GM18867 (cell line): ENCODE results near the gene CBLB.

Experiments
- ATAC-seq: cut with Tn5 transposase; IDR thresholded peaks from one replicate; pipeline ENCODE4 v1.9.1; 2021; ENCODE audit warnings: mild to moderate bottlenecking, moderate library complexity; ENCODE audit not compliant: unreplicated experiment

Gene CBLB

GRCh38 chr3:105791919-105792786, 76.7 kb downstream of the CBLB start:
- no peak for ATAC-seq

- no peak for ATAC-seq
These were observed 77.7 kb downstream of the CBLB start for GRCh38 chr3:105791131-105791530.

- ATAC-seq = no peak
These were observed 78.3 kb downstream of the CBLB start for GRCh38 chr3:105790534-105790933.

GRCh38 chr3:105788593-105788992, 80.2 kb downstream of the CBLB start:
- no peak for ATAC-seq

- no peak for ATAC-seq
These were observed 81.4 kb downstream of the CBLB start for GRCh38 chr3:105787453-105787852.

- no peak for ATAC-seq
These were observed 81.8 kb downstream of the CBLB start for GRCh38 chr3:105786990-105787389.

GRCh38 chr3:105786241-105786640, 82.6 kb downstream of the CBLB start:
- ATAC-seq = no peak

GRCh38 chr3:105785803-105786202, 83.0 kb downstream of the CBLB start:
- no peak for ATAC-seq

GRCh38 chr3:105783631-105784030, 85.2 kb downstream of the CBLB start:
- ATAC-seq = no peak

GRCh38 chr3:105781871-105782270, 86.9 kb downstream of the CBLB start:
- no peak for ATAC-seq

- ATAC-seq = no peak
These were observed 88.7 kb downstream of the CBLB start for GRCh38 chr3:105780107-105780506.

- ATAC-seq = no peak
These were observed 93.4 kb downstream of the CBLB start for GRCh38 chr3:105775368-105775767.

- ATAC-seq = no peak
These were observed 94.2 kb downstream of the CBLB start for GRCh38 chr3:105774444-105775180.

- ATAC-seq = no peak
These were observed 95.5 kb downstream of the CBLB start for GRCh38 chr3:105773291-105773690.

GRCh38 chr3:105772635-105773034, 96.2 kb downstream of the CBLB start:
- no peak for ATAC-seq

GRCh38 chr3:105771392-105771791, 97.4 kb downstream of the CBLB start:
- ATAC-seq = no peak

- ATAC-seq = no peak
These were observed 98.4 kb downstream of the CBLB start for GRCh38 chr3:105770410-105770809.

GRCh38 chr3:105767776-105768175, 101.0 kb downstream of the CBLB start:
- ATAC-seq = no peak

GRCh38 chr3:105767216-105767615, 101.6 kb downstream of the CBLB start:
- no peak for ATAC-seq

- ATAC-seq = no peak
These were observed 103.5 kb downstream of the CBLB start for GRCh38 chr3:105765308-105765639.

- ATAC-seq = peak; percentile 73
These were observed 104.2 kb downstream of the CBLB start for GRCh38 chr3:105764378-105765307.
